Endodermal cell (in vitro differentiated cells): ENCODE data around the gene POLE2. TPM values are rescaled to one million over a fixed set of nuclear protein-coding genes. Genes with fewer than 3 reads are reported as not detected.

Experiments used
- DNase-seq: peaks from one replicate; pipeline ENCODE4 v3.0.0-alpha.2; 2017
- H3K27ac ChIP-seq: 2 replicates; pipeline ENCODE4 v1.5.1; 2013; ENCODE audit warnings: mild to moderate bottlenecking, low read depth, low read length, moderate library complexity
- H3K27me3 ChIP-seq: 2 replicates; pipeline ENCODE4 v1.6.1; 2013; ENCODE audit warnings: mild to moderate bottlenecking, low read length, moderate library complexity; ENCODE audit not compliant: insufficient read depth, control insufficient read depth, poor library complexity, severe bottlenecking
- H3K36me3 ChIP-seq: 2 replicates; pipeline ENCODE4 v1.7.0; 2013; ENCODE audit warnings: mild to moderate bottlenecking, low read length, moderate library complexity; ENCODE audit not compliant: control insufficient read depth, insufficient read depth
- H3K4me1 ChIP-seq: one replicate; pipeline ENCODE4 v1.7.0; 2013; ENCODE audit warnings: low read length; ENCODE audit not compliant: control insufficient read depth, insufficient read depth
- H3K4me3 ChIP-seq: 2 replicates; pipeline ENCODE4 v1.5.1; 2013; ENCODE audit warnings: mild to moderate bottlenecking, low read length, moderate library complexity
- H3K9ac ChIP-seq: 2 replicates; pipeline ENCODE4 v1.6.1; 2013; ENCODE audit warnings: mild to moderate bottlenecking, low read length, moderate library complexity; ENCODE audit not compliant: poor library complexity, severe bottlenecking; ENCODE audit errors: extremely low read depth
- H3K9me3 ChIP-seq: 2 replicates; pipeline ENCODE4 v1.6.1; 2013; ENCODE audit warnings: mild to moderate bottlenecking, low read length, moderate library complexity; ENCODE audit not compliant: control insufficient read depth
- H3K27ac Mint-ChIP-seq: 2 replicates; pipeline ENCODE4 v1.8.0; 2020; ENCODE audit warnings: mixed read lengths
- H3K27me3 Mint-ChIP-seq: 2 replicates; pipeline ENCODE4 v1.8.0; 2021; ENCODE audit warnings: mild to moderate bottlenecking, mixed read lengths; ENCODE audit not compliant: insufficient read depth
- H3K36me3 Mint-ChIP-seq: 2 replicates; pipeline ENCODE4 v1.8.0; 2020; ENCODE audit warnings: low read depth, mixed read lengths
- H3K4me1 Mint-ChIP-seq: 2 replicates; pipeline ENCODE4 v1.8.0; 2020; ENCODE audit warnings: mixed read lengths
- H3K4me3 Mint-ChIP-seq: 2 replicates; pipeline ENCODE4 v1.8.0; 2020; ENCODE audit warnings: mild to moderate bottlenecking, moderate library complexity, mixed read lengths
- H3K9me3 Mint-ChIP-seq: 2 replicates; pipeline ENCODE4 v1.8.0; 2020; ENCODE audit warnings: mild to moderate bottlenecking, mixed read lengths
- CTCF ChIP-seq: fragments of 200-600 bp; sonication (generic); conservative IDR thresholded peaks from 2 replicates; pipeline ENCODE4 v1.5.0; 2021; ENCODE audit warnings: antibody characterized with exemption, mild to moderate bottlenecking
- WGBS, 2 experiments: methylation state at CpG; one replicate each; pipeline versions ENCODE4 v1.1.5 to v1.1.7; 2013; ENCODE audit warnings: missing lambda C conversion rate in 2 of 2, mixed read lengths in 1 of 2; ENCODE audit not compliant: insufficient coverage in 1 of 2, insufficient read length in 1 of 2; 5-methylcytosine and 5-hydroxymethylcytosine counted together
- total RNA-seq, 2 donors: library from RNA; stranded (reverse); fragmentation: NEBNext Ultra II Directional in 1 of 2; extraction: Animal tissue kit (Norgen Biotek cat#: 25700) in 1 of 2; gene quantifications; 2 replicates in 1 of 2; 3 replicates in 1 of 2; pipeline ENCODE4 v1.2.1, GENCODE V29; 2021

Gene POLE2
- total RNA-seq, 2 donors from 2014 or later: 25.5 to 33.6 TPM

GRCh38 chr14:49654511-49654910 lies 33.5 kb downstream of the POLE2 start:
- no peak overlapping the region for H3K27ac Mint-ChIP-seq
- Histone ChIP-seq H3K27ac (no peak overlapping the region), H3K4me1 (no peaks in the 10 kb centered on the region), H3K9me3 (no peaks in the 10 kb centered on the region), H3K27me3 (no peaks in the 10 kb centered on the region), H3K36me3 (peaks cover 38% of the 10 kb centered on the region), H3K4me3 (no peak overlapping the region), H3K9ac (no peak overlapping the region)
- no peak for DNase-seq
- peaks cover 13% of the 10 kb centered on the region for H3K36me3 Mint-ChIP-seq
- no peaks in the 10 kb centered on the region for H3K27me3 Mint-ChIP-seq
- WGBS, 2 experiments: 100% methylated on average over 2 of the region's 3 CpGs; no CpG with 5 or more reads in 1 of the 2 experiments
- TF ChIP-seq CTCF: no peak
- no peak overlapping the region for H3K4me3 Mint-ChIP-seq
- no peaks in the 10 kb centered on the region for H3K4me1 Mint-ChIP-seq
- H3K9me3 Mint-ChIP-seq: no peaks in the 10 kb centered on the region

GRCh38 chr14:49653508-49653907 lies 34.5 kb downstream of the POLE2 start:
- 95% methylated on average over 5 of the region's 6 CpGs; no CpG with 5 or more reads in 1 of the 2 experiments for WGBS, 2 experiments
- Histone ChIP-seq H3K4me1 (no peaks in the 10 kb centered on the region), H3K9me3 (no peaks in the 10 kb centered on the region), H3K27ac (no peak overlapping the region), H3K27me3 (no peaks in the 10 kb centered on the region), H3K36me3 (peaks cover 43% of the 10 kb centered on the region), H3K4me3 (no peak overlapping the region), H3K9ac (no peak overlapping the region)
- Mint-ChIP-seq H3K27ac (no peak overlapping the region), H3K9me3 (no peaks in the 10 kb centered on the region), H3K27me3 (no peaks in the 10 kb centered on the region), H3K4me3 (no peak overlapping the region), H3K36me3 (peaks cover 15% of the 10 kb centered on the region), H3K4me1 (no peaks in the 10 kb centered on the region)
- no peak for DNase-seq
- TF ChIP-seq CTCF: peak; percentile 9

- Mint-ChIP-seq H3K27me3 (no peaks in the 10 kb centered on the region), H3K9me3 (no peaks in the 10 kb centered on the region), H3K27ac (peak overlapping the region; percentile 74), H3K4me3 (peak overlapping the region; percentile 35), H3K4me1 (peaks cover 20% of the 10 kb centered on the region), H3K36me3 (peaks cover 38% of the 10 kb centered on the region)
- no peaks in the 10 kb centered on the region for H3K9me3 ChIP-seq
- H3K27me3 ChIP-seq: no peaks in the 10 kb centered on the region
- peaks cover 11% of the 10 kb centered on the region for H3K4me1 ChIP-seq
- H3K9ac ChIP-seq: no peak overlapping the region
- TF ChIP-seq CTCF: no peak
- no peak overlapping the region for H3K27ac ChIP-seq
- peak overlapping the region; percentile 50 for H3K4me3 ChIP-seq
- no peak for DNase-seq
- peaks cover 31% of the 10 kb centered on the region for H3K36me3 ChIP-seq
Measured at GRCh38 chr14:49642163-49642562, 45.9 kb downstream of the POLE2 start.
